ENCODE results near the gene THOC2. TPM values are rescaled to one million over a fixed set of nuclear protein-coding genes. Genes with fewer than 3 reads are reported as not detected.

Gene THOC2
- total and polyA plus RNA-seq, 9 of the 15 experiments (the other 6 are each of a cell fraction or from before 2014, with no cell fraction given) = 131 to 234 (median 192) TPM

DNA sequence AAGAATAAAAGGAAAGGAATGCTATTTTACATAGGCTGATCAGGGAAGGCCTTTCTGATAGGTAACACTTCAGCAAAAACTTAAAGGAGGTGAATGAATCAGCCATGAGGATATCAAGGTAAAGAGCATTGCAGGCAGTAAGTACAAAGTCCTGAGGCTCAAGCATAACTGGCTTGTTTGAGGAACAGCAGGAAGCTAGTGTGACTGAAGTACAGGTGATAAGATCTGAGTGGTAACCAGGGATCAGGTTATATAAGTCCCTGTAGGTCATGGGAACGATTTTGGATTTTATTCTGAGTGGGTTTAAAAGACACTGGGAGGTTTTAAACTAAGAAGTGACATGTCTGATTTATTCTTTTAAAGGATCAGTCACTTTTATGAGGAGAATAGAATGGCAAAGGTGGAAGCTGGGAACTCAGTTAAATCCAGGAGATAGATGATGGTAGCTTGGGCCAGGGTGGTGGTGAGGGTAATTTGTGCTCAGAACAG lies 47.1 kb upstream of the THOC2 start:
- DNase-seq (ENCODE audit: extremely low read depth in 1 of 4, low spot score in 3 of 4) (peak in 2 of 4 experiments; percentile 27 to 34), FAIRE-seq (no peak), ATAC-seq (peak; percentile 47; the same call in 2 of the 3 replicates)
- H3K4me2 ChIP-seq (ENCODE audit: insufficient read depth, low read length) = no peak overlapping the region
- no peak overlapping the region for H3K4me3 ChIP-seq
- 5% methylated on average over 1 of the region's 1 CpG for WGBS (ENCODE audit: insufficient coverage, low coverage, missing lambda C conversion rate)
- peak; percentile 89 for TF ChIP-seq HMBOX1 (IDR thresholded peaks at IDR 0.05)
- TF ChIP-seq NBN (IDR thresholded peaks at IDR 0.05; ENCODE audit: low read depth) = no peak
- TF ChIP-seq MEIS2 (IDR thresholded peaks at IDR 0.05; ENCODE audit: partially characterized antibody) = peak; percentile 22
- peak; percentile 46 for TF ChIP-seq PKNOX1 (IDR thresholded peaks at IDR 0.05)
- ChIA-PET CTCF (ENCODE audit: low intra/inter-chr PET ratio) (no interaction called here), POLR2A (interaction anchor here (0.7 to 1.1 kb wide), 3 partner anchors 10 to 24 kb away, joined by 3 to 4 read pairs (median 3); no protein-coding TSS in a partner anchor)
- H4K20me1 ChIP-seq (replicated peaks; ENCODE audit: control insufficient read depth, insufficient read depth, low read length) = no peaks in the 10 kb centered on the region
- BruUV-seq (replicated peaks) = no TSS peak
- no peaks in the 10 kb centered on the region for H3K36me3 ChIP-seq (ENCODE audit: control insufficient read depth, insufficient read depth, low read length)
- H3K27ac ChIP-seq (ENCODE audit: extremely low read depth, low read depth, low read length) = no peak overlapping the region
- no peaks in the 10 kb centered on the region for H3K9me1 ChIP-seq (ENCODE audit: control insufficient read depth, insufficient read depth, low read length)
- no peaks in the 10 kb centered on the region for H3K27me3 ChIP-seq (ENCODE audit: control insufficient read depth in 2 of 2, insufficient read depth in 2 of 2, low read length in 2 of 2)
- no peak overlapping the region for H3K9ac ChIP-seq (ENCODE audit: insufficient read depth in 1 of 2, low read depth in 2 of 2, low read length in 2 of 2)
- no peaks in the 10 kb centered on the region for H3K79me2 ChIP-seq (ENCODE audit: control insufficient read depth, insufficient read depth, low read length)
- intact Hi-C loops (cut with micrococcal nuclease) = no loop called here
- no peaks in the 10 kb centered on the region for H3K9me3 ChIP-seq (replicated peaks; ENCODE audit: control insufficient read depth, insufficient read depth, low read depth, low read length)
- in situ Hi-C loops (cut with MboI) = no loop called here
- H2AFZ ChIP-seq (ENCODE audit: low read depth, low read length) = no peak overlapping the region
- peaks cover 7 to 13% of the 10 kb centered on the region in 2 experiments; a peak in 4 of 5 replicates for H3K4me1 ChIP-seq (replicated peaks in 1 of 2; ENCODE audit: control insufficient read depth in 2 of 2, insufficient read depth in 2 of 2, low read length in 2 of 2)
